Pancreas (tissue), 10 donors: ENCODE results near the gene PLA2G4B. TPM values are rescaled to one million over a fixed set of nuclear protein-coding genes. Genes with fewer than 3 reads are reported as not detected.

Experiments
- ATAC-seq, 4 donors: fragments of 200-7000 bp; cut with Tn5 transposase; one replicate each; pipeline versions ENCODE4 v1.8.0 to v1.9.1; 2020; ENCODE audit warnings: mild to moderate bottlenecking in 4 of 4, moderate library complexity in 4 of 4
- DNase-seq, 6 donors: peaks; one replicate each; pipeline ENCODE4 v3.0.0-alpha.2; 2020
- FAIRE-seq: peaks from 2 replicates; lab custom pipeline; 2012; peaks lifted over from hg19 to GRCh38; lab: Jason Lieb, UNC
- H3K27ac ChIP-seq, 4 donors: fragments of 200-600 bp; sonication (generic); 1 replicate in 3 of 4; 2 replicates in 1 of 4; pipeline versions ENCODE4 v1.5.0 to v1.8.0; 2020
- H3K27me3 ChIP-seq, 4 donors: fragments of 200-600 bp; one replicate each; pipeline ENCODE4 v1.8.0; 2021
- H3K36me3 ChIP-seq, 3 donors: fragments of 200-600 bp; sonication (generic) in 1 of 3; one replicate each; pipeline versions ENCODE4 v1.5.0 to v1.8.0; 2020 to 2021
- H3K4me1 ChIP-seq, 3 donors: fragments of 200-600 bp; one replicate each; pipeline ENCODE4 v1.8.0; 2021
- H3K4me3 ChIP-seq, 4 donors: fragments of 200-600 bp; sonication (generic) in 2 of 4; one replicate each; pipeline versions ENCODE4 v1.5.0 to v1.8.0; 2020 to 2021
- H3K9me3 ChIP-seq, 4 donors: fragments of 200-600 bp; one replicate each; pipeline ENCODE4 v1.8.0; 2021
- WGBS, 2 donors: extraction: QIAGEN DNeasy Blood & Tissue Kit; methylation state at CpG; one replicate each; pipeline ENCODE4 v1.1.7; 2013; 5-methylcytosine and 5-hydroxymethylcytosine counted together
- intact Hi-C, 3 donors: fragments of 100-400 bp; cut with DNase I; formaldehyde crosslinking; loops; one replicate each; pipeline versions ENCODE4 v1.11.1 to v1.14.2; 2022
- polyA plus RNA-seq, 2 donors: library from polyadenylated mRNA; stranded (reverse); fragments of 200-250 nt; gene quantifications; one replicate each; pipeline ENCODE4 v1.2.3, GENCODE V29; 2013
- total RNA-seq, 6 donors: library from RNA; stranded (reverse); fragmentation: NEBNext Ultra II Directional in 4 of 6; extraction: Animal tissue kit (Norgen Biotek cat#: 25700) in 4 of 6; gene quantifications; one replicate each; pipeline versions ENCODE4 v1.2.1 to v1.2.4, GENCODE V29; 2021 to 2023
- TF ChIP-seq, protein P1 (sequence below), 4 donors: fragments of 200-600 bp; sonication (generic) in 3 of 4; IDR thresholded peaks; one replicate each; pipeline versions ENCODE4 v1.5.0 to v1.8.0; 2021; ENCODE audit warnings: antibody characterized with exemption in 4 of 4
- donor health status: healthy with polysubstance abuse.
- donor health status: DM: no; HTN: no; CAD: no; lungs with moderate emphysema.
- donor health status: DM: no; HTN: no; CAD: no.
- donor health status: control.
- donor health status: control.
- donor health status: Bipolar disorder and iron deficiency.
- donor health status: DM: yes; HTN: yes; CAD: no.
- donor health status: DM: no; HTN: no; CAD: no.
- donor health status: DM: no; HTN: no; CAD: no.
- donor health status: DM: yes; HTN: yes; CAD: no.

The PLA2G4B gene
- total and polyA plus RNA-seq, 8 donors, result 3.5 to 56.8 (median 6.4) TPM

DNA sequence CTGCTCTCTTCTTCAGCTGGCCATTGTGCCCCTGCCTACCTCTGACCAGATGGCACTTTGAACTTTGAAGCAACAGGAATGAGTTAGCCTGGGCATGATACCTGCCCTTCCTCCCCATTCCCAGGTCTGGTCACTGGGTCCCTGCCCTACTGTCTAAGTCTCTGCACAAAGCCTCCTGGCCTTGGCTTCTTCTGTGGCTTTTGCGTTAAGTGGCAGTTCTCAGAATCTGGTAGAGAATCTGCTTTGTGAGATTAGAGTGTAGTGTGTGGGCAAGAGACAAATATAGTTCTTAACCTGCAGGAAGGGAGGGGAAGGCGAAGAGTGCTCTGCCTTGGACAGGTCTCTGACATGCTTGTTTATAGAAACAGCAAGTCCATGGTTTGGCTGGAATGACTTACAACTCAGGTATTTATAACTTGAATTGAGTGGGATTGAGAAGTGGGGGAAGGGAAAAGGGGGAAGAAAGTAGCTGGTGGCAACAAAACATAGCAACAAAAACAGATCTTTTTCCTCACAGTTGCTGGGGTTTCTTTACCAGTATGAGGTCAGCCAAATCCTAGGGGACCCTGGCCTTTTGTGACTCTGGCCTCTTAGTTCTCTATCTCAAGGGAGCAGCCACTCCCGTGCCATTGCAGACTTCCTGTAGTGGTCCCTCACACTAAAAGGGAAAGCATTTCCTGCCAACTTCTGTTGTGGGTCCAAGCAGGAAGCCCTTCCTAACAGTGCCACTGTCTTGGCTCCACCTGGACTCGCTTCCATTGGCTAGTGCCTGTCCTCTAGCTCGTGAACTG, 47.7 kb upstream of the PLA2G4B start:
- ATAC-seq (peak in 2 of 4 donors; percentile 11 to 28), FAIRE-seq (no peak), DNase-seq (no peak)
- intact Hi-C loops, result no loop called here
- TF ChIP-seq, protein P1, sequence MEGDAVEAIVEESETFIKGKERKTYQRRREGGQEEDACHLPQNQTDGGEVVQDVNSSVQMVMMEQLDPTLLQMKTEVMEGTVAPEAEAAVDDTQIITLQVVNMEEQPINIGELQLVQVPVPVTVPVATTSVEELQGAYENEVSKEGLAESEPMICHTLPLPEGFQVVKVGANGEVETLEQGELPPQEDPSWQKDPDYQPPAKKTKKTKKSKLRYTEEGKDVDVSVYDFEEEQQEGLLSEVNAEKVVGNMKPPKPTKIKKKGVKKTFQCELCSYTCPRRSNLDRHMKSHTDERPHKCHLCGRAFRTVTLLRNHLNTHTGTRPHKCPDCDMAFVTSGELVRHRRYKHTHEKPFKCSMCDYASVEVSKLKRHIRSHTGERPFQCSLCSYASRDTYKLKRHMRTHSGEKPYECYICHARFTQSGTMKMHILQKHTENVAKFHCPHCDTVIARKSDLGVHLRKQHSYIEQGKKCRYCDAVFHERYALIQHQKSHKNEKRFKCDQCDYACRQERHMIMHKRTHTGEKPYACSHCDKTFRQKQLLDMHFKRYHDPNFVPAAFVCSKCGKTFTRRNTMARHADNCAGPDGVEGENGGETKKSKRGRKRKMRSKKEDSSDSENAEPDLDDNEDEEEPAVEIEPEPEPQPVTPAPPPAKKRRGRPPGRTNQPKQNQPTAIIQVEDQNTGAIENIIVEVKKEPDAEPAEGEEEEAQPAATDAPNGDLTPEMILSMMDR (IDR thresholded peaks at IDR 0.05), result no peak
- no peaks in the 10 kb centered on the region for H3K9me3 ChIP-seq
- H3K4me3 ChIP-seq, result no peak overlapping the region
- WGBS, 2 donors, result 80 to 84% methylated on average over 5 of the region's 5 CpGs
- no peaks in the 10 kb centered on the region for H3K4me1 ChIP-seq
- H3K27ac ChIP-seq, result no peak overlapping the region
- H3K36me3 ChIP-seq, result no peaks in the 10 kb centered on the region
- no peaks in the 10 kb centered on the region for H3K27me3 ChIP-seq

DNA sequence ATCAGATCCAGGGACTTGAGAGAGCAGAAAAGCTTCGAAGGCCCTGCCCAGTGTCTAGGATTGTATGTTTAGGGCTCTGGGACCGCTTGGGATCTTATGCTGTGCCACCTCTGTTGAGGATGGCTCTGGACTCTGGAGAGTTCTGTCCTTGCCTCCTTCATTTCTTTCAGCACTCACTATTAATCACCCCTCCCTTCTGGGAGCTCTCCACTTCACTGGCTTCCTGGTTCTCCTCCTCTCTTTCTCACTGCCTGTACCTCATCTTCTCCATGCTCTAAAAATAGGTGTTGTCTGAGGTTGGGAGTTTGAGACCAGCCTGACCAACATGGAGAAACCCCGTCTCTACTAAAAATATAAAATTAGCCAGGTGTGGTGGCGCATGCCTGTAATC, 47.1 kb upstream of the PLA2G4B start:
- no peak for DNase-seq
- WGBS, 2 donors, result 91 to 96% methylated on average over 4 of the region's 4 CpGs
- Histone ChIP-seq H3K36me3 (no peaks in the 10 kb centered on the region), H3K4me3 (no peak overlapping the region), H3K27me3 (no peaks in the 10 kb centered on the region), H3K4me1 (no peaks in the 10 kb centered on the region), H3K9me3 (no peaks in the 10 kb centered on the region), H3K27ac (no peak overlapping the region)
- TF ChIP-seq, protein P1 (IDR thresholded peaks at IDR 0.05), result no peak
- intact Hi-C loops, result no loop called here
- ATAC-seq, result no peak
- no peak for FAIRE-seq

DNA sequence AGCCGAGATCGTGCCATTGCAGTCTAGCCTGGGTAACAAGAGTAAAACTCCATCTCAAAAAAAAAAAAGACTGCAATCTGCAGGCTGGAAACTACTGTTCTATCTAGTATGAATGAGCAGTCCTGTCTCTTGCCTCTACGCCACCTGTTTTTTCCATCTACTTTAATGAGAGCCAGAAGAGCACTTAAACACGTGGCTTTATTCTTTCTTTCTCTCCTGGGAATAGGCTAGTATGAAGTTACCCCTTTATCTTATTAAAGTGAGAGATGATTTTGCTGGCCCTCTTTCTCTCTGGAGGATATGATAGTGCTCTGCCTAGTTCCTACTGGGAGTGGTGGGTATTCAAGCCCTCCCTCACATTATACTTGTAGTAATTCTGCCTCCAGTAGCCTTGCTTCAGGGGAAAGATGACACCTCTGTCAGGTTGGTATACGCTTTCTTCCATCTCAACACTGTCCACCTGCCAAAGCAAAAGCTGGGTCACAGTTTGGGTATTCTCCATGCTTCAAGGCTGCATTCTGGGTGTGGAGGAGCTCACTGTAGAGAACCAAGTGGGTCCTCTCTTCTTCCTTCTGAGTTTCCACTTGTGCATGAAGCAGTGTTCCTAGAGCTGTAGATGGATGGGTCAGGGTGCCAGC, 46.5 kb upstream of the PLA2G4B start:
- ATAC-seq (no peak), DNase-seq (no peak), FAIRE-seq (no peak)
- no peak overlapping the region for H3K4me3 ChIP-seq
- H3K36me3 ChIP-seq, result no peaks in the 10 kb centered on the region
- no peaks in the 10 kb centered on the region for H3K27me3 ChIP-seq
- no peak overlapping the region for H3K27ac ChIP-seq
- 91 to 95% methylated on average over 5 of the region's 5 CpGs for WGBS, 2 donors
- TF ChIP-seq, protein P1 (IDR thresholded peaks at IDR 0.05), result no peak
- intact Hi-C loops, result no loop called here
- H3K4me1 ChIP-seq, result no peaks in the 10 kb centered on the region
- no peaks in the 10 kb centered on the region for H3K9me3 ChIP-seq

DNA sequence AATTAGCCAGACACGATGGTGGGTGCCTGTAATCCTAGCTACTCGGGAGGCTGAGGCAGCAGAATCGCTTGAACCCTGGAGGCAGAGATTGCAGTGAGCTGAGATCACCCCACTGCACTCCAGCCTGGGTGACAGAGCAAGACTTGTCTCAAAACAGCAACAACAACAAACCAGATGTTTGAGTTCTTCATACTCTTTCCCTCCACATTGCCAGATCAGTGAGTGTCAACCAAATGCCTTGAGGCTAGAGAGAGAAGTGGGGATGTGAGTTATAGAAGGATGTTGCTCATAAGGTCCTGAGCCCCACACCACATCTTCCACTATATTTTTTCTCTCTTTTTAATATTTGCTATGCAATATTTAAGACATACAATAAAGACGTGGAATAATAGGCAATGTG, 44.6 kb upstream of the PLA2G4B start:
- no peaks in the 10 kb centered on the region for H3K4me1 ChIP-seq
- ATAC-seq, result no peak
- TF ChIP-seq, protein P1 (IDR thresholded peaks at IDR 0.05), result no peak
- intact Hi-C loops, result no loop called here
- H3K36me3 ChIP-seq, result no peaks in the 10 kb centered on the region
- no peaks in the 10 kb centered on the region for H3K27me3 ChIP-seq
- H3K27ac ChIP-seq, result no peak overlapping the region
- no peak for DNase-seq
- H3K4me3 ChIP-seq, result no peak overlapping the region
- no peak for FAIRE-seq
- no peaks in the 10 kb centered on the region for H3K9me3 ChIP-seq
- WGBS, 2 donors, result 86 to 87% methylated on average over 4 of the region's 4 CpGs
